HG03342 (cell line): Measurements from ENCODE around the gene POC1A.
A peak's percentile ranks its signal among the peaks of the same experiment; 100 is the strongest.

Experiments
- ATAC-seq: cut with Tn5 transposase; IDR thresholded peaks from one replicate; pipeline ENCODE4 v1.9.1; 2021; ENCODE audit warnings: mild to moderate bottlenecking, moderate library complexity; ENCODE audit not compliant: unreplicated experiment

Gene POC1A

GRCh38 chr3:52070724-52071621 lies 83.2 kb downstream of the POC1A start:
- no peak for ATAC-seq

- no peak for ATAC-seq
These were observed 84.4 kb downstream of the POC1A start for GRCh38 chr3:52069855-52070254.

- no peak for ATAC-seq
These were observed 85.1 kb downstream of the POC1A start for GRCh38 chr3:52069135-52069534.

GRCh38 chr3:52068730-52069129 lies 85.5 kb downstream of the POC1A start:
- no peak for ATAC-seq

GRCh38 chr3:52068055-52068571 lies 86.1 kb downstream of the POC1A start:
- ATAC-seq: no peak

GRCh38 chr3:52067526-52067925 lies 86.7 kb downstream of the POC1A start:
- ATAC-seq: no peak

- ATAC-seq: no peak
These were observed 87.2 kb downstream of the POC1A start for GRCh38 chr3:52067046-52067445.

- no peak for ATAC-seq
These were observed 88.9 kb downstream of the POC1A start for GRCh38 chr3:52065264-52065756.

GRCh38 chr3:52064561-52064960 lies 89.7 kb downstream of the POC1A start:
- ATAC-seq: no peak

- ATAC-seq: no peak
These were observed 91.0 kb downstream of the POC1A start for GRCh38 chr3:52063026-52063723.

- peak; percentile 48 for ATAC-seq
These were observed 91.7 kb downstream of the POC1A start for GRCh38 chr3:52062505-52062904.

- ATAC-seq: no peak
These were observed 92.9 kb downstream of the POC1A start for GRCh38 chr3:52061121-52061910.

- ATAC-seq: no peak
These were observed 94.4 kb downstream of the POC1A start for GRCh38 chr3:52059781-52060180.

- no peak for ATAC-seq
These were observed 96.3 kb downstream of the POC1A start for GRCh38 chr3:52057812-52058495.

GRCh38 chr3:52056968-52057811 lies 97.0 kb downstream of the POC1A start:
- ATAC-seq: peak; percentile 77

- ATAC-seq: peak; percentile 32
These were observed 97.7 kb downstream of the POC1A start, which contains the start of gene DUSP7 for GRCh38 chr3:52056521-52056967. Gene DUSP7 (minus strand): TSS chr3:52056571. CDS start chr3:52056366, 205 bp downstream.

- ATAC-seq: peak; percentile 18
These were observed 98.5 kb downstream of the POC1A start for GRCh38 chr3:52055537-52056351.
